IPS-NIHi11 (cell line): ENCODE results near the gene SYNM.
A peak's percentile ranks its signal among the peaks of the same experiment; 100 is the strongest.

Experiments used
- DNase-seq: peaks from one replicate; pipeline ENCODE4 v3.0.0; 2012; ENCODE audit warnings: mixed read lengths, low spot score

SYNM gene

DNA sequence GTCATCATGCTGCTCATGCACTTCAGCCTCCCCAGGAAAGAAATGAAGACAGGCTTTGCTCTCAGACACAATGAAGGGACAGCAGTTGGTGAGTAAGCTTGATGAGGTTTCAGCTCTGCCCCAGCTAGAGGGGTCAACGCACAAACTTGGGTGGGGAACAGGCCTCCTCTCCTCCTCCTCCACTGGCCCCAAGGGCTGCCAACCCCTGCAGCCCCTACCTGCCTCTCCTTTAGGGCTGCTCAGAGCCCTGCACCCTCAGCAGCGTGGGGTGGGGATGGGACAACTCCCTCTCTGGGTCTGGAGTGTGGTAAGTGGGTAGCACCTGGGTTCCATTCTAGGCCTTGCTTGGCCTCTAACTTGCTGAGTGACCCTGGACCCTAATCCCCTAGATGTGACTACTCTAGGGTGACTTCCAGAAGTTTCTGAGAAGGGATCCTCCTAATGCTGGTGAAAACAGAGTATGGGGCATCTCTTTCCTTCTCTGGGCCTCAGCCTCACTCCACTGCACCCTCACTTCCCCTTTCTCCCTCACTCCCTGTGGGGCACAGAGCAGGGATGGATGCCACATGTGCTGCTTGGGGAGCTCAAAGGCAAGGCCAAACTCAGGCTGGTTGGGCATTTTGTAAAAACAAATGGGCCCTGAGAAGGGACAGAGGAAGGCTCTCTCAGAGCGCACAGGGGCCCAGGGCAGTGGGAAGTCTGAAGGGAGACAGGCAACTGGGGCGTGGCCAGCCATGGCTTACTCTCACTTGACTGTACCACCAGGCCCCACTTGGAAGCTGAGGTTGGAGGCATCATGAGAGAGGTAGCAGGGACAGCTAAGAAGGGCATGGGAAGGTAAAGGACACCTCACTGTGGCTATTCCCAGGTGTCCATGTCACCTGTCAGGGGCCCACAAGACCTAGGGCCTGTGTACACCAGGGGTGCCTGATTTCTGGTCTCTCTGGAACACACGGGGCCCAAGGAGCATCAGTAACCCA is 64.0 kb downstream of the SYNM start:
- DNase-seq, result no peak

DNA sequence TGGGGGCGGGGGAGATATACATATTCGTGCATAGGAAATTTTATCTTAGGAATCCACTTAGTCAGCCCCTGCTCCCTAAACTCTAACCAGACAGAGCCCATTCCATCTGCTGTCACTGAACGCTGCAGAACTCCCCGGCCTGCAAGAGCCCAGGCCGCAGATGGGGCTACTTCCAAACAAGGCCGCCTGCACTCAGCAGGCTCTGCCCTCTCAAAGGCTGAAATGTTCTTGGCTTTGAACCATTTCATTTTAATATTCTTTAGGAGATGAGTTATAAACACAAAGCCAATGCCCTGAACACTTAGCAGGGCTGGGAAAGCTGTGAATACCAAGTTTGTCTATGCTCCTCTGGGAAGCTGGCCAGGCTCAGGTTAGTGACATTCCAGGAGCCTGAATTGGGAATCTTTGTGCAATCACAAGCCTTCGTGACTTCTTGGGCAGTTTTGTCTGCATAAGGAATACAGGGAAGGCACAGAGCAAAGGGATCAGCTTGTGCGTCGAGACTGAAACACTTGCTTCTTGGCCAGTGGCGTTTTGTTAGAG is 65.0 kb downstream of the SYNM start:
- no peak for DNase-seq

DNA sequence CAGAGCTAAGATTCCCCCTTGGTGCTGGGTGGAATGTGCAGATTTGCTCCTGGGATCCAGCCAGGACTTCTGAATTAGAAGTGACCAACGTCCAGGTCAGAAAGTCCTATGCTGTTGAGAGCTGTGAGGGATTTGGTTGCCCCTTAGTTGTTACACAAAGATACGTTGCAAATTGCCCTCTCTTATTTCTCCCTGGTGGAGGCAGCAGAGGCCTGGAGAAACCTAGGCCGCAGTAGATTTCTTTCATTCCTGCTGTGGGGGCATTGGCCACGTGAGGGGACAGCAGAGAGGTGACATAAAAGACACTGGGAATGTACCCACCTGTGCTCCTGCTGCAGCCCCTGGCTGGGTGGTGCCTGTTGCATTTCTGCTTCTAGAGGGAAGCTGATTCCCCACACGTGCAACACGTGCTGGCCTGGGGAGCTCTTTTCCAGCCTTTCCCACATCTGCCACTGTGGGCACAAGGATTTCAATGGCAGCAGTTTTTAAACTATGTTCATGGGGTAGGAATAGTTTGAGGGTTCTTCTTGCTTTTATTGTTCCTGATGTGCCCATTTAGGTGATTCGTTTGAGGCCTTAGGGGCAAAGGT is 65.7 kb downstream of the SYNM start:
- DNase-seq, result no peak

DNA sequence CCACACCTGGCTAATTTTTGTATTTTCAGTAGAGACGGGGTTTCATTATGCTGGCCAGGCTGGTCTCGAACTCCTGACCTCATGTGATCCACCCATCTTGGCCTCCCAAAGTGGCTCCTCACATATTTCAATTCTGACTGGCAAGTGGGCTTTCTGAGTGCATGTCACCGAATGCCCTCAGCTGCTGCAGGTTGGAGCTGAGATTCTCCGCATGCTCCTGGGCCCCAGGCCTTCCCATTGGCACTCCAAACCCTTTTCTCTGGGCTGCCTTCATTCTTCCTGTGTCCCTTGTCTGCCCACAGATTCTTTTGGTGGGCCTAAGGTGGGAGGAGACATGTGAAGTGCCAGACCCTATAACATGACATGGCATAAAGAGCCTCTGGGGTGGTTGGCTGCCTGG is 67.3 kb downstream of the SYNM start:
- no peak for DNase-seq

DNA sequence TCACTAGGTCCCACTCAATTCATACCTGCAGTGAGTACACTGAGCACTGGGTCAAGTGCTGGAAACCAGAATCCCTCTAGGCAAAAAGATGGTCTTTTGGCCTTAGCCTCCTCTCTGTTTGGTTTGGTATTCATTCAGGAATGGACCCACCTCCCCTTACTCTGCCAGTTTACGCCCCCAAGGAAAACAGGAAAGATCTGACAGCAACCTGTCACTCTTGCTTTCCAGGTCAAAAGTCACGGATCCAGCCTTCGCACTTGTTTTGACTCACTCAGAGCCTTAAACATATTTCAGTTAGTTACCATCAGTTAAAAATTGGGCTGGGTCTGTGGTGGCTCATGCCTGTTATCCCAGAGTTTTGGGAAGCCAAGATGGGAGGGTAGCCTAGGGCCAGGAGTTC is 68.1 kb downstream of the SYNM start:
- DNase-seq, result no peak

DNA sequence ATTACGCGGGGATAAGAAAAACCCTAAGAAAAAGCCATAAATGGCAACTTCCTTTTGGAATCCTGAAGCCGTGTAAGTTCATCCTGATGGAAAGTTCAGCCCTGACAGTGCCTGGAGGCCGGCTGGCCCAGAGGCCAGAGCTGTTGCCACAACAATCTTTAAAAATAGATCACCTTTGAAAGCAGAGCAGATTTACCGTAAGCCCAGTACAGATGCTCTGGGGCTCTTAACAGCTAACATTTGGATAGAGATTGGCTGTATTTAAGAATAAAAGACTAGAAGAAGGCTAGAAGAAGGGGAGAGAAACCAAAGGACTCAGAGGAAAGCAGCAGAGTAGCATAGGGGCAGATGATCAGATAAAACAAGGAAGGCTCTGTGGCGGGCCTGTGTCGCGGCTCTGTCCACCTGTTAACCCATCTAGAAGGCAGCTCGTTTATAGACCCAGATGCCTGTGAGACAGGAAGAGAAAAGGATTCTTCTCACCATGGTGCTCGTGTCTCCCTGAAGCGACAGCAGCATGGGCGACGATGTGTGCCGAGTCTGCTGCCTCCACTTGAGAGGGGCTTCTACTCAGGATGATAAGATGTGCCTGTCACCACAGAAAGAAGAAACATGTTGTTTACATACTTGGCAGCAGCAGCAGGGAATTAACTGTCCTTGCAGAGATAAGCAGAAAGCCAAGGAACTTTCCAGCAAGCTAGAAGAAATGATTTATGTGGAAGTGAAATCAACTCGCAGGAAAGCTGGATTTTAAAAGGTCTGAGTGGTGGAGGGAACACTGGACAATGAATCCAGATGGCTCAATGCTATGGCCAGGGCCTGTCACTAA is 69.9 kb downstream of the SYNM start:
- DNase-seq, result no peak

DNA sequence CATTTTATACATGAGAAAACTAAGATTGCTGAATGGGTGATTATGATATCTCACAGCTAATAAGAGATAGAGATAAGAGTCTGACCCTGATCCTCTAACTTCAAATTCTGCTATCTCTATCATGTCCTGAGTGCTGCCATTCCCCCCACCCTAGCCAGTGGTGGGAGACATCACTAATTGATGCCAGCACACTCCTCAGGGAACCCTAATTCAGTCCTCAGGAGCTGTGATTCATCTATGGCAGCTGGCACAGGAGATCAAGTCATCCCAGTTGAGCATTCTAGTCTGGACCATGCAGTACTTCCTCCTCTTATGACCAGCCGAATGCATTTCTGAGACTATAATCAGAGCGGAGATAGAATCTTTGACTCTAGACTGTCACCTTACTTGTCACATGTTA is 71.9 kb downstream of the SYNM start:
- DNase-seq, result no peak

DNA sequence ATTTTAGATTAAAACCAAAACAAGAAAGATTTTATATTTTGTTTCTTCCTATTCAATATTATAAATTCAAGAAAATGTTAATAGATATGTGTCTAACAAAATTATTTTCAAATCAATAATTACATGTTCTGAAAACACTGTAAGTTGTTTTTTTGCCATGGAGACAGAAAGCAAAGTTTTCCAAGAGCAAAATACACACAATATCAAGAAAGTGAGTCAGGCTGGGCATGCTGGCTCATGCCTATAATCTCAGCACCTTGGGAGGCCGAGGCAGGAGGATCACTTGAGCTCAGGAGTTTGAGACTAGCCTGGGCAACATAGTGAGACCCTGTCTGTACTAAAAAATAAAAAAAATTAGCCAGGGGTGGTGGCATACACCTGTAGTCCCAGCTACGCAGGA is 72.8 kb downstream of the SYNM start:
- DNase-seq, result no peak

DNA sequence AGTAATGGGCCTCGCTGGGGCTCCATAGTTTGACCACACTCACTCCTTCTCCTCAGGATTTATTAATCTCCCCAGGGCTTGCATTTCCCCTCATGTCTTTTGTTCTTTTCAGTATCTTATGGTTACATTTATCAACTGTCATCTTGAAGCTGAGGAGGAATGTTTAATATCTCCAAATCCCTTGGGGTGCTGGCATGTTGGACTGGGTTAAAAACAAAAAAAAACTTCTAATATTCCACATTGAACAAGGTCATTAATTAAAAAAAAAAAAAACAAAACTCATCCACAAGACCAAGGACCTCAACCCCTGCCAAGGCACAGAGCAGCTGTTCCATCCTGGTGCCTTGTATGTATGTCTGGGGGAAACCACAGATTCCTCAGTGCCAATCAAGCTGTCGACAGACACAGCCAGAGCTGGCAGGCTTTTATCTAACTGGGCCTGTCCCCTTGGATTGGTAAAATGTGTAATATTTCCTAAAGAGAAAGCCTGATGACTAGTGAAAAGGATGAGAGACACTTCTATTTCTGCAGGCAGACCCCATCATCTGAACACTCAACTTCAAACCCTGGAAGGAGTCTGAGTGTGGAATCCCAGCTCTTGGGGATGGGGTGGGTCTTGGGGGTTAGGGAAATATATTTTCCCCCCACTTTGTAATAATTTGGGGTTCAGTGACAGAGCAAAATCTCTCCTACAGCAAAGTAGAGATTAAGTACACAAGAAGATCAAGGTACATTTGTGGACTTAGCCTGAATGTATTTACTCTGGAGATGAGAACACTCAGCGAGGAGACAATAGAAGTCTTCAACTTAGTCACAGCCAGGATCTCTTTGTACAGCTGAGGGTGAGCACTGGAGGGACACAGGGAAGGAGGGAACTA is 75.4 kb downstream of the SYNM start:
- DNase-seq, result no peak

DNA sequence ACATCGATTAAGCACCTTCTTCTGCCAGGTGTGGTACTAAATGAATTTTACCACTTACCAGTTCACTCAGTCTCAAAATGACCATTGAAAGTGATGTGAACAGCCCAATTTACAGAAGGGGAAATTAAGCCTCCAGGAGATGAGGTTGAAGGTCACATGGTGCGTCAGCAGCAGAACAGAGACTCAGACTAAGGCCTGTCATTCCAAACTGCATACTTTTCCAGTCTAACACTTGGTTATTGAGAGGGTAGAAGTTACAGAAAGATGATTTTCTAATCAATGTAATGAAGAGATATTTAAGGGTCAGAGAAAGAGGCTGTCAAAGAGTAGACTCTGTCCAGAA is 76.1 kb downstream of the SYNM start:
- DNase-seq, result no peak

DNA sequence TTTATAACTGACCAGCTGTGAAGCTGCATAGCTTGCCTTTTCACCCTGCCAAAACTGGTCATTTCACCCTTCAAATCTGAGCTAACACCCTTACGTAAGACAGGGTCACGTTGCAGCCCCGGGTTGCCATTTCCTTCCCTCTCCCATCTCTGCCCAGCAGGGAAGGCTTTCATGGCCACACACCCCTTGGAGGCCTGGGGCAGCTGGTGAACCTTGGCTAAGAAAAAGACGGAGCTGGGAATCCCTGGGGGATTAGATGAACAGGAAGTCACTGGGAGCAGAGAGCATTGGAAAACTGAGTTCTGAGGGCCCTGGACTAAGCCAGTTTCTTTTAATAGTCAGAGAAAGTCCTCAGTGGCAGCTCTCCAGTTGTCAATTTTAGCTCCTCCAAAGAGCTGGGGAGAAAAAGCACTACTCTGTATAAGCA is 76.7 kb downstream of the SYNM start:
- peak; percentile 39 for DNase-seq

DNA sequence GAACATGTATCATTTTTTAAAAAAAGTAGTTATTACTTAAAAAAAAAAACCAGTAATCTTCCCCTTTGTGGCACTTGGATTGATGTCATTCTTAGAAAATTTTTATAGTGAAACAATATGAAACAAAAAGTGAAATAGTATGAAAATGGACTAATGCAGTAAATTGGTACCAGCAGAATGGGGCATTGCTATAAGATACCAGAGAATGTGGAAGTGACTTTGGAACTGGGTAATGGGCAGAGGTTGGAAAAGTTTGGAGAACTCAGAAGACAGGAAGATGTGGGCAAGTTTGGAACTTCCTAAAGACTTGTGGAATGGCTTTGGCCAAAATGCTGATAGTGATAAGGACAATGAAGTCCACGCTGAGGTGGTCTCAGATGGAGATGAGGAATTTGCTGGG is 77.9 kb downstream of the SYNM start:
- DNase-seq, result no peak
